Measurements from ENCODE around the gene CBR1. TPM values are rescaled to one million over a fixed set of nuclear protein-coding genes. Genes with fewer than 3 reads are reported as not detected.
A peak's percentile ranks its signal among the peaks of the same experiment; 100 is the strongest.

The CBR1 gene
- total and polyA plus RNA-seq, 9 of the 15 experiments (the other 6 are each of a cell fraction or from before 2014, with no cell fraction given), result 2.5 to 33.8 (median 15.1) TPM

- TF ChIP-seq ELF1 (tag; IDR thresholded peaks at IDR 0.05), result no peak
- TF ChIP-seq ZC3H8 (IDR thresholded peaks at IDR 0.05), result no peak
- no peak for TF ChIP-seq ZFPM2 (CRISPR knock-in tag; IDR thresholded peaks at IDR 0.05)
- no peak for TF ChIP-seq ZNF586 (CRISPR knock-in tag; conservative IDR thresholded peaks at IDR 0.05)
- no peak for TF ChIP-seq SPI1 (IDR thresholded peaks at IDR 0.05; ENCODE audit: borderline replicate concordance, low read depth, low read length)
- TF ChIP-seq ZNF589 (CRISPR knock-in tag; IDR thresholded peaks at IDR 0.05; ENCODE audit: low read depth), result no peak
- no peak for TF ChIP-seq HLTF (IDR thresholded peaks at IDR 0.05)
Observed at GRCh38 chr21:36024782-36025181, 45.0 kb upstream of the CBR1 start (continued).

GRCh38 chr21:36027347-36027746 is 42.5 kb upstream of the CBR1 start:
- ChIA-PET CTCF (ENCODE audit: low intra/inter-chr PET ratio) (interaction anchor here (1.9 kb wide), 1 partner anchor 1282 kb away, joined by 14 read pairs; no protein-coding TSS in a partner anchor), POLR2A (interaction anchor here (0.6 to 1.5 kb wide), 3 partner anchors 9 to 1334 kb away, joined by 3 to 6 read pairs (median 3); no protein-coding TSS in a partner anchor)
- Histone ChIP-seq H3K79me2 (ENCODE audit: control insufficient read depth, insufficient read depth, low read length) (no peaks in the 10 kb centered on the region), H3K36me3 (ENCODE audit: control insufficient read depth, insufficient read depth, low read length) (no peaks in the 10 kb centered on the region), H3K4me3 (no peak overlapping the region), H2AFZ (ENCODE audit: low read depth, low read length) (no peak overlapping the region), H3K4me2 (ENCODE audit: insufficient read depth, low read length) (no peak overlapping the region), H3K27me3 (ENCODE audit: control insufficient read depth in 2 of 2, insufficient read depth in 2 of 2, low read length in 2 of 2) (peaks cover 18 to 21% of the 10 kb centered on the region in 2 experiments), H3K9me1 (ENCODE audit: control insufficient read depth, insufficient read depth, low read length) (no peaks in the 10 kb centered on the region), H3K9me3 (replicated peaks; ENCODE audit: control insufficient read depth, insufficient read depth, low read depth, low read length) (no peaks in the 10 kb centered on the region), H3K4me1 (replicated peaks in 1 of 2; ENCODE audit: control insufficient read depth in 2 of 2, insufficient read depth in 2 of 2, low read length in 2 of 2) (peaks cover 7 to 9% of the 10 kb centered on the region in 2 experiments; a peak in 3 of 5 replicates), H4K20me1 (replicated peaks; ENCODE audit: control insufficient read depth, insufficient read depth, low read length) (no peaks in the 10 kb centered on the region), H3K27ac (ENCODE audit: extremely low read depth, low read depth, low read length) (no peak overlapping the region), H3K9ac (ENCODE audit: insufficient read depth in 1 of 2, low read depth in 2 of 2, low read length in 2 of 2) (no peak overlapping the region)
- ATAC-seq (no peak), FAIRE-seq (no peak), DNase-seq (ENCODE audit: extremely low read depth in 1 of 4, low spot score in 3 of 4) (peak in 1 of 4 experiments; percentile 14)
- 5% methylated on average over 5 of the region's 5 CpGs for WGBS (ENCODE audit: insufficient coverage, low coverage, missing lambda C conversion rate)
- in situ Hi-C loops (cut with MboI), result loop anchor here (5.0 kb wide), 1 partner anchor 80 kb away; no protein-coding TSS in a partner anchor
- no TSS peak for BruUV-seq (replicated peaks)
- intact Hi-C loops (cut with micrococcal nuclease), result loop anchor here (5.0 to 10.0 kb wide), 2 partner anchors 85 to 183 kb away; no protein-coding TSS in a partner anchor
- TF ChIP-seq ZNF699 (CRISPR knock-in tag; IDR thresholded peaks at IDR 0.05; ENCODE audit: insufficient replicate concordance) (no peak), TSC22D4 (tag; IDR thresholded peaks at IDR 0.05) (no peak), MTA3 (IDR thresholded peaks at IDR 0.05; ENCODE audit: borderline replicate concordance) (no peak), RAD51 (IDR thresholded peaks at IDR 0.05; ENCODE audit: borderline replicate concordance, low read depth) (0 out of 2 replicates have a peak, but pooled peaks have one; percentile 8), MLLT1 (IDR thresholded peaks at IDR 0.05) (no peak), ZNF398 (CRISPR knock-in tag; IDR thresholded peaks at IDR 0.05) (no peak), ZNF436 (CRISPR knock-in tag; IDR thresholded peaks at IDR 0.05) (no peak), POLR2AphosphoS5 (IDR thresholded peaks at IDR 0.05; ENCODE audit: control insufficient read depth, insufficient read depth, low read depth, low read length) (no peak)

Data from K562 (cell line).